Duodenal mucosa (tissue), 2 donors: ENCODE measurements around the gene PLCB4.

Experiments
- H3K27ac ChIP-seq: one replicate; pipeline ENCODE4 v1.7.0; 2013; ENCODE audit warnings: low read depth, low read length
- H3K27me3 ChIP-seq, 2 donors: one replicate each; pipeline ENCODE4 v1.7.0; 2013; ENCODE audit warnings: low read length in 2 of 2, control low read depth in 1 of 2; ENCODE audit not compliant: insufficient read depth in 2 of 2, control insufficient read depth in 1 of 2
- H3K36me3 ChIP-seq, 2 donors: one replicate each; pipeline ENCODE4 v1.7.0; 2013; ENCODE audit warnings: low read length in 2 of 2, control low read depth in 1 of 2; ENCODE audit not compliant: insufficient read depth in 2 of 2, control insufficient read depth in 1 of 2
- H3K4me1 ChIP-seq, 2 donors: one replicate each; pipeline ENCODE4 v1.7.0; 2013; ENCODE audit warnings: low read length in 2 of 2, control low read depth in 1 of 2; ENCODE audit not compliant: insufficient read depth in 2 of 2, control insufficient read depth in 1 of 2
- H3K4me3 ChIP-seq, 2 donors: one replicate each; pipeline ENCODE4 v1.7.0; 2013; ENCODE audit warnings: low read length in 2 of 2, low read depth in 1 of 2
- H3K9ac ChIP-seq, 2 donors: one replicate each; pipeline ENCODE4 v1.7.0; 2013; ENCODE audit warnings: low read length in 2 of 2, low read depth in 1 of 2
- H3K9me3 ChIP-seq, 2 donors: one replicate each; pipeline ENCODE4 v1.7.0; 2013; ENCODE audit warnings: low read length in 2 of 2, control low read depth in 1 of 2; ENCODE audit not compliant: control insufficient read depth in 1 of 2

The PLCB4 gene

DNA sequence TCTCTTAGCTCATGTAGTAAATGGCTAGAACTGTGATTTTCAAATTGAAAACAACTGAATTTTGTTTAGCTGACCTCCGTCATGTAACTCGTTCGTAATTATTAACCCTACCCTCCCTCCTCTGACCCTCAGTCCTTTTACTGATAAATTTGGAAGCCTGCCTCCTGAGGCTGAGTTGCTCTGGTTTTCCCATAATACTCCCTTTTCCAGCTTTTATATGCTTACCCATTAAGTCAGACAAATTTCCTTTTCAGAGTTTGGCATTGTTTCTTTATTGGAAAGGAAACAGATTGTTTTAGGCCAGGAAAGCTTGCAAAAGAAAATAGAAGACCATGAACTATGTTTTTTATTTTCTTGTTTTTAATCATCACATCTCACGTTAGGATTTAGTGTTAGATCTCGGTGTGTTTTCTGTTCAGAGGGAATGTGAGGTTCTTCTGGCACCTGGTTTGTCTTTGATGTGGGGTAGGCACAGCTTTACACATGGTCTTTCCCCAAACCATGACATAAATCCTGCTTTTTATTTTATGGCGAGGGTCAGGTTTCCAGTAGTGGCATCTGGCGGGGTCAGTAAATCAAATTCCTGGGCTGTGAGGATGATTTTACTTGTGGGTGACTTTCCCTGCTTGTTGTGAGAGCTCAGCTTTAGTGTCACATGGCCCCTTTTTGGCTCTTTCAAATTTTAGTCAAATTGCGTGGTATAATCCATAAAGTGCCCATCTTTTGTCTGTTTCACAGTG is 24.5 kb downstream of the PLCB4 start:
- no peaks in the 10 kb centered on the region for H3K4me1 ChIP-seq
- no peak overlapping the region for H3K4me3 ChIP-seq
- H3K27me3 ChIP-seq: no peaks in the 10 kb centered on the region
- H3K36me3 ChIP-seq: no peaks in the 10 kb centered on the region
- no peak overlapping the region for H3K27ac ChIP-seq
- no peaks in the 10 kb centered on the region for H3K9me3 ChIP-seq
- H3K9ac ChIP-seq: no peak overlapping the region

DNA sequence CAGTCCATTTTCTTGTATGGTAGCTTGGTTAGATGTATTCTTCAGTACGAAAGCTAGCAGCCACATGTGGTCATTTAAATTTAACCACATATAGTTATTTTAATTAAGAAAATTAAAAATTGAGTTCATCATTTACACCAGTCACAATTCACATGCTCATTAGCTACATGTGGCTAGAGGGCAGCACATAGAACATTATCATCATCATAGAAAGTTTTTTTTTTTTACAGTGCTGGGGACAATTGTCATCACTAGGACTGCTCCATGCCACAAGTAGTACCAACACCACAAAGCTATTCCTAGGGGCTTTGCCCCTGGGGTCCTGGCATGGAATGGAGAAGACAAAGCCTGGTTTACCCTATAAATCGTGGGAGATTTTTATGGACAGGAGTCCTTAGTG is 30.5 kb downstream of the PLCB4 start:
- Histone ChIP-seq H3K9ac (no peak overlapping the region), H3K27ac (no peak overlapping the region), H3K36me3 (no peaks in the 10 kb centered on the region), H3K27me3 (no peaks in the 10 kb centered on the region), H3K4me3 (no peak overlapping the region), H3K9me3 (no peaks in the 10 kb centered on the region), H3K4me1 (no peaks in the 10 kb centered on the region)

DNA sequence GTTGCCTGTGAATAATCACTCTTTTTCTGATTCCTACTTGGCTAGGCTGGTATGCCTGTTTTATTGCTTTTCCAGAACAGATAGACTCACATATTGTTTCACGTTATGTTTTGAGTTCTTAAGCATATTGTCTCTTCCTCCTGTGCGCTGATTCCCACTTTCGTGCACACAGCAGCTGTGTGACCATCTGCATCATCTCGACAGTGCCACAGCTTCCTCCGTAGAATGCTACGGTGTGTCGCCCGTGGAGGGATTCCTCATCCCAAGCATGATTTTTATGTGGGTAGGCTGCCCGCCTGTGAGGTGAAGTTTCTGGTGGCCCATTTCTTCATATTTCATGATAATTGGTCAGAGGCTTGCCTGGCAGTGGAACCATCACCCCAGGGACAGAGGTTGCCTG is 31.8 kb downstream of the PLCB4 start:
- no peak overlapping the region for H3K9ac ChIP-seq
- no peak overlapping the region for H3K27ac ChIP-seq
- no peak overlapping the region for H3K4me3 ChIP-seq
- H3K27me3 ChIP-seq: no peaks in the 10 kb centered on the region
- no peaks in the 10 kb centered on the region for H3K4me1 ChIP-seq
- H3K36me3 ChIP-seq: no peaks in the 10 kb centered on the region
- no peaks in the 10 kb centered on the region for H3K9me3 ChIP-seq

DNA sequence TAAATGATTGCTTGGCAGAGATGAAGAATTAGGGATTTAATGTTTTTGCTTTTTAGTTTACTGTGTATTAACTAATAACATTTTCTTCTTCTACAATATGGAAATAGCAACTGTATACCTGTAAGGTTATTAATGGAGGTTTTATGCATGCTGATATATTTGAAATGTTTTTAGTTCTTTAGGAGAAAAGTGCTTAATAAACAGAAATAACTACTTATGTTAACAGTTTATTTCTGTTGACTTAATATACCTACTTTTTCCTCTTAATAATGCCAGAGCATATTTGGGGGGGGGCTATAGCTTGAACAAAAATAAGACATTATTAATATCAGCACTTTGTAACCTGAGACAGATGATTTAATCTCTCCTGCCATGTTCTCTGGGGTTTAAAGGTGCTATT is 33.6 kb downstream of the PLCB4 start:
- no peaks in the 10 kb centered on the region for H3K4me1 ChIP-seq
- H3K9me3 ChIP-seq: no peaks in the 10 kb centered on the region
- no peak overlapping the region for H3K9ac ChIP-seq
- H3K27ac ChIP-seq: no peak overlapping the region
- H3K4me3 ChIP-seq: no peak overlapping the region
- no peaks in the 10 kb centered on the region for H3K36me3 ChIP-seq
- no peaks in the 10 kb centered on the region for H3K27me3 ChIP-seq

DNA sequence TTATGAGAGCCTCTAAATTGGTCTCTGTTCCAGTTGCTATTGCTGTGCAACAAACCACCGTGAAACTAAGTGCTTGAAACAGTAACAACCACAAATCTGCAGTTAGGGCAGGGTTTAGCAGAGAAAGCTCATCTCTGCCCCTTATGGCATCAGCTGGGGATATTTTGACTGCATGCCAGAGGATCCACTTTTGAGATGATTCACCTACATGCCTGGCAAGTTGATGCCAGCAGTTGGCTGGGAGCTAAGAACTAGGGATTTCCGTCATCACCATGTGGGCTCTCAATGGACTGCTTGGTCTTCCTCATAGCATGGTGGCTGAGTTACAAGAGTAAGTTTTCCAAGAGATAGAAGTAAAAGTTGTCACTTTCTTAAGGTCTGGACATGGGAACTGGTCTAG is 35.1 kb downstream of the PLCB4 start:
- Histone ChIP-seq H3K27me3 (no peaks in the 10 kb centered on the region), H3K9ac (no peak overlapping the region), H3K27ac (no peak overlapping the region), H3K4me3 (no peak overlapping the region), H3K36me3 (no peaks in the 10 kb centered on the region), H3K4me1 (no peaks in the 10 kb centered on the region), H3K9me3 (no peaks in the 10 kb centered on the region)

DNA sequence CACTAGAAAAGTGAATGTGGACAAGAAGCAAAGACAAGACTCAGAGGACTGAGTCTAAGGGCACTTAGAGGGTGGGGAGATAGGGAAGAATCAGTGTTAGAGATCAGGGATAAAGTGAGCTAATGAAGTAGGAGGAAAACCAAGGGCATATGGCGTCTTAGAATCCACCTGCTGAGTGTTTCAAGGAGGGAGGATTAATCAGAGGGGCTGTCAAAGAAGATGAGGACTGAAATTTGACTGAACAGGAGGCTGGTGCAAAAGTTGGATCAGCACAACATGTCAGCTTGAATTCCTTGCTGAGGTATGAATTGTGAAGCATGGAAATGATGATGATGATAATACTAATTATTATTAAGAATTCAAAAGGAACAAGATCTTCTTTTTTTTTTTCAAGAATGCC is 39.4 kb downstream of the PLCB4 start:
- Histone ChIP-seq H3K4me3 (no peak overlapping the region), H3K9me3 (no peaks in the 10 kb centered on the region), H3K9ac (no peak overlapping the region), H3K27ac (no peak overlapping the region), H3K4me1 (no peaks in the 10 kb centered on the region), H3K36me3 (no peaks in the 10 kb centered on the region), H3K27me3 (no peaks in the 10 kb centered on the region)

DNA sequence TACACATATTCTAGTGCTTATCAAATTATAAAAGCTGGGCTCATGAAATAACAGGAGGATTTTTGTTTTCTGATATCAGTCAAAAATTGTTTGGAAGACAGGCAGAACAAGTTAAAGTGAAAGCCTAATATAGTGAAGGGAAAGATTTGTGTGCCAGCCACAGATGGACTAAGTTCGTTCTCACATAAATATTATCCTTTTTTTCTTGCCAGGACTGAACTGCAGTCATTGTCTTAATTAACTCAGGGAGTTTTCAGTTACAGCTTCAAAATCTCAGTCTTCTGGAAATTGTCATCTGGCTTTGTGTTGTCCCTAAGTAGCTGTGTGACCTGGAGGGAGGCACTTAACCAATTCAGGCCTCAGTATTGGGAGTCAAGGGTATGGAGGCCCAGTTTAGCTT is 40.7 kb downstream of the PLCB4 start:
- Histone ChIP-seq H3K27ac (no peak overlapping the region), H3K9me3 (no peaks in the 10 kb centered on the region), H3K27me3 (no peaks in the 10 kb centered on the region)

DNA sequence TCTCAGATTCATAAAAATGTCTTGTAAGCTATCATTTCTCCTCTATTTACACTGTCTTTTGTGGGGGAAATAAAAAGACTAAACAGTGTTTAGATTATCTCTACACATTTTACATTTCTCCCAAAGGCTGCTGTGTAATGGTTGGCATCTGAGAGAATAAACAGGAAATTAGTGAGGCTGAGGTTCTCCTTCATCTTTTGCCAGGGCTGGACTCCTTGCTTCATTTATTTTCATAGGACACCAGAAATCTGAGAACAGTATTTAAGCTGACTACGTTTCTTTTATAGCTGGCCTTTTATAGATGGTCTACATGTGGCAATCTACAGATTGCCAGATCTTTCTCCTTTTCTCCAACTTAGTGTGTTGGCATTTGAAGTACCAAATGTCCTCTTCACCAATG is 41.5 kb downstream of the PLCB4 start:
- Histone ChIP-seq H3K9me3 (no peaks in the 10 kb centered on the region), H3K27me3 (no peaks in the 10 kb centered on the region), H3K27ac (no peak overlapping the region), H3K36me3 (no peaks in the 10 kb centered on the region), H3K9ac (no peak overlapping the region), H3K4me1 (no peaks in the 10 kb centered on the region), H3K4me3 (no peak overlapping the region)

More for the DNA sequence above, 40.7 kb downstream of the PLCB4 start:
- Histone ChIP-seq H3K4me1 (no peaks in the 10 kb centered on the region), H3K36me3 (no peaks in the 10 kb centered on the region), H3K4me3 (no peak overlapping the region), H3K9ac (no peak overlapping the region)

DNA sequence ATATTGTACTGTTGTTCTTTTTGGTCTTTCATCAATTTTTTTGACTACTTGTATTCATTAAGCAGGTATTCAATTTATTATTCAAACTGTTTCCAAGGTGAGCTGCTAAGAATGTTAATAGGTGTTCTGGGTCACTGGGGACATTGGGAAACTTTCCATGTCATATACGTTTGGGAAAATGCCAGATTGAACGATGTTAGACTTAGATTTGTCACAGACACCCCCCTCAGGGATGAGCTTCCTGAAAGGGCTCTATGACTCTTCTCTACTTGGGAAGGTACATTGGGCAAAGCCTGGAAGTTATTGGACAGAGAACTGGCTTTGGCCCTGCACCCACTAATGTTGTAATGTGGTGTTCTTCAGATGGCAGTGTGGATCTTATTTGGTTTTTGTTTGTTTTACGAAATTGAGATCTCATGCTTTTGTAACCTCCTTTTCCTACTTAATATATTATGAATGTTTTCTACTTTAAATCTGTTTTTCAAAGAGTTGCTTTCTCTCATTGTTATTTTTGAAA is 42.1 kb downstream of the PLCB4 start:
- H3K27me3 ChIP-seq: no peaks in the 10 kb centered on the region
- no peaks in the 10 kb centered on the region for H3K4me1 ChIP-seq
- H3K27ac ChIP-seq: no peak overlapping the region
- H3K9me3 ChIP-seq: no peaks in the 10 kb centered on the region
- no peak overlapping the region for H3K9ac ChIP-seq
- no peaks in the 10 kb centered on the region for H3K36me3 ChIP-seq
- H3K4me3 ChIP-seq: no peak overlapping the region

DNA sequence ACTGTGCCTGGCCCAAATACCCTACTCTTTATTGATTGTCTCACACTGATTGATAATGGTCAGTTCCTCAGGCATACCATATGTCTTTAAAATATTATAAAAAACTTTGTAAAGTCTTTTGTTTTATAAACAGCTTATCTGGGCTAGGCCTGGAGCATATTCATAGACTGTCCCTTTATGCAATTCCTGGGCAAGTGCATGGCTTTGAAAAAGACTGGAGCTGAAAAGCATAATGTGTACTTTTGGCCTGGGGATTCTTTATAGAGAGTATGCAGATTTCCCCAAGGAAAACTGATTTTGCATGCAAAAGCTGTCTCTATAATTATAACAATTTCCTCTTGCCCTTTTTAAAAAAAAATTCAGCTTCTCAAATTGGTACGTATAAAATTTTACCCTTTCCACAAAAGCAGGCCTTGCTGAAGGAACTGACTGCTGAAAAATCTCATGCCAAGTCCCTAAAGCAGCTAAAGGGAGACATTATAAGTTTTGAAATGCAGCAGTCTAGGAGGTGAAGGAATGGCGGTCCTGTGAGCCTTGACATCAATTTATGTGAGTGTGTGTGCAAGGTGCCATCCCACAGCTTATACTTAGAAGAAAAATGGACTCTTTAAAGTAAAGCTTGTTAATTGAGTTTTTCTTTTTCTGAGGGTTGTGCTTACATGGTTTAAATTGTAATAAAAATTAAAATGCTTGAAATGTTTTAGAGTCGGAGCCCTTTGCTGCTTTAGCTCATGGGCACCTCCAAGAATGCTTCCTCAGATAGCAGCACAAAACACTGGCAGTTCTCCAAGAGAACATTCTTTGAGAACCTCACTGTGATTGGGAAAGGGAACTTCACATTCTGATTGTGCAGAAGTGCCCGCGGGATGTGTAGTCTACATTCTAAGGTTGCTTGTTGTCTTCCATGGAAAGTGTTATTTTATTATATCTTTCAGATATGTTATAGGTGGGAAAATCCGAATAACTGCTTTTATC is 43.9 kb downstream of the PLCB4 start:
- Histone ChIP-seq H3K27ac (no peak overlapping the region), H3K27me3 (no peaks in the 10 kb centered on the region), H3K9ac (no peak overlapping the region), H3K4me3 (no peak overlapping the region), H3K4me1 (no peaks in the 10 kb centered on the region), H3K9me3 (no peaks in the 10 kb centered on the region), H3K36me3 (no peaks in the 10 kb centered on the region)
